Common myeloid progenitor, CD34-positive (primary cell): ENCODE data around the gene DSG2.

Source experiments
- CTCF ChIA-PET: fragments of 350-600 bp; sonication (Branson Sonifier 250); formaldehyde crosslinking; loops from one replicate; lab custom pipeline; 2021; ENCODE audit warnings: antibody characterized with exemption; lab: Charles Lee
- POLR2A ChIA-PET: fragments of 350-600 bp; sonication (Branson Sonifier 250); formaldehyde crosslinking; loops from one replicate; lab custom pipeline; 2021; ENCODE audit warnings: antibody characterized with exemption; lab: Charles Lee
- DNase-seq, 3 donors: peaks; one replicate each; pipeline versions ENCODE4 v3.0.0 to v3.0.0-alpha.2; 2013
- H3K27ac ChIP-seq, 2 experiments: 1 replicate in 1 of 2; 2 replicates in 1 of 2; pipeline ENCODE4 v1.7.0; 2013; ENCODE audit warnings: inconsistent platforms in 2 of 2, low read length in 2 of 2, mild to moderate bottlenecking in 2 of 2, low read depth in 1 of 2, moderate library complexity in 1 of 2; ENCODE audit not compliant: severe bottlenecking in 2 of 2, insufficient read depth in 1 of 2, poor library complexity in 1 of 2
- H3K27me3 ChIP-seq, 5 experiments: replicated peaks in 2 of 5; 1 replicate in 3 of 5; 2 replicates in 2 of 5; pipeline versions ENCODE4 v1.6.1 to v1.7.0; 2013; ENCODE audit warnings: low read length in 4 of 5, mild to moderate bottlenecking in 2 of 5, moderate library complexity in 2 of 5, inconsistent platforms in 1 of 5; ENCODE audit not compliant: insufficient read depth in 5 of 5, control insufficient read depth in 4 of 5
- H3K36me3 ChIP-seq, 4 experiments: 1 replicate in 2 of 4; 2 replicates in 2 of 4; pipeline versions ENCODE4 v1.6.1 to v1.7.0; 2013; ENCODE audit warnings: low read length in 3 of 4, control low read depth in 1 of 4, mild to moderate bottlenecking in 1 of 4; ENCODE audit not compliant: control insufficient read depth in 4 of 4, insufficient read depth in 4 of 4
- H3K4me1 ChIP-seq, 4 experiments: 1 replicate in 3 of 4; 2 replicates in 1 of 4; pipeline versions ENCODE4 v1.6.1 to v1.7.1; 2013; ENCODE audit warnings: low read length in 3 of 4, mild to moderate bottlenecking in 3 of 4, control low read depth in 1 of 4, inconsistent platforms in 1 of 4, moderate library complexity in 1 of 4; ENCODE audit not compliant: control insufficient read depth in 4 of 4, insufficient read depth in 4 of 4; ENCODE audit errors: control extremely low read depth in 1 of 4
- H3K4me3 ChIP-seq, 7 experiments: 1 replicate in 4 of 7; 2 replicates in 3 of 7; pipeline versions ENCODE4 v1.5.1 to v1.7.0; 2013; ENCODE audit warnings: mild to moderate bottlenecking in 7 of 7, low read length in 6 of 7, moderate library complexity in 6 of 7, inconsistent platforms in 2 of 7, low read depth in 2 of 7, control low read depth in 1 of 7; ENCODE audit not compliant: insufficient read depth in 4 of 7, control insufficient read depth in 1 of 7; ENCODE audit errors: extremely low read depth in 1 of 7
- H3K9me3 ChIP-seq, 5 experiments: 1 replicate in 4 of 5; 2 replicates in 1 of 5; pipeline versions ENCODE4 v1.6.1 to v1.7.1; 2013; ENCODE audit warnings: low read length in 4 of 5, mild to moderate bottlenecking in 2 of 5, inconsistent platforms in 1 of 5, low read depth in 1 of 5, moderate library complexity in 1 of 5; ENCODE audit not compliant: control insufficient read depth in 4 of 5, insufficient read depth in 2 of 5; ENCODE audit errors: control extremely low read depth in 1 of 5
- WGBS: methylation state at CpG from one replicate; pipeline ENCODE4 v1.1.5; 2013; ENCODE audit not compliant: insufficient coverage; 5-methylcytosine and 5-hydroxymethylcytosine counted together

DSG2 gene

GRCh38 chr18:31562726-31563125, 64.7 kb downstream of the DSG2 start:
- ChIA-PET POLR2A (interaction anchor here (0.6 kb wide), 1 partner anchor 29 kb away, joined by 3 read pairs; no protein-coding TSS in a partner anchor), CTCF (interaction anchor here (0.8 to 3.0 kb wide), 12 partner anchors 9 to 259 kb away, joined by 3 to 20 read pairs (median 4); no protein-coding TSS in a partner anchor)
- Histone ChIP-seq H3K9me3 (no peaks in the 10 kb centered on the region), H3K4me1 (no peaks in the 10 kb centered on the region), H3K27ac (no peak overlapping the region), H3K4me3 (no peak overlapping the region), H3K36me3 (no peaks in the 10 kb centered on the region), H3K27me3 (no peaks in the 10 kb centered on the region)
- DNase-seq: no peak
- WGBS: 100% methylated on average over 1 of the region's 4 CpGs

GRCh38 chr18:31563778-31564177, 65.8 kb downstream of the DSG2 start:
- CTCF ChIA-PET: interaction anchor here (0.7 to 2.8 kb wide), 12 partner anchors 12 to 166 kb away, joined by 3 to 20 read pairs (median 4); no protein-coding TSS in a partner anchor

GRCh38 chr18:31565345-31565744, 67.4 kb downstream of the DSG2 start:
- WGBS: 93% methylated on average over 2 of the region's 2 CpGs
- Histone ChIP-seq H3K4me1 (no peaks in the 10 kb centered on the region), H3K36me3 (no peaks in the 10 kb centered on the region), H3K27me3 (no peaks in the 10 kb centered on the region), H3K9me3 (no peaks in the 10 kb centered on the region), H3K4me3 (no peak overlapping the region), H3K27ac (no peak overlapping the region)
- ChIA-PET POLR2A (interaction anchor here (0.6 kb wide), 1 partner anchor 53 kb away, joined by 3 read pairs; no protein-coding TSS in a partner anchor), CTCF (interaction anchor here (1.1 to 1.3 kb wide), 2 partner anchors 11 to 15 kb away, joined by 3 to 4 read pairs; no protein-coding TSS in a partner anchor)
- no peak for DNase-seq

More at GRCh38 chr18:31563778-31564177, 65.8 kb downstream of the DSG2 start:
- no peaks in the 10 kb centered on the region for H3K9me3 ChIP-seq
- no peak for DNase-seq
- no peaks in the 10 kb centered on the region for H3K36me3 ChIP-seq
- H3K4me1 ChIP-seq: no peaks in the 10 kb centered on the region
- no peak overlapping the region for H3K4me3 ChIP-seq
- H3K27ac ChIP-seq: no peak overlapping the region
- no peaks in the 10 kb centered on the region for H3K27me3 ChIP-seq
- WGBS: no CpG with 5 or more reads among the region's 1 CpG
- POLR2A ChIA-PET: interaction anchor here (0.6 kb wide), 1 partner anchor 173 kb away, joined by 3 read pairs; no protein-coding TSS in a partner anchor

GRCh38 chr18:31565782-31566512, 68.0 kb downstream of the DSG2 start:
- H3K4me3 ChIP-seq: no peak overlapping the region
- no peaks in the 10 kb centered on the region for H3K27me3 ChIP-seq
- H3K4me1 ChIP-seq: no peaks in the 10 kb centered on the region
- H3K27ac ChIP-seq: no peak overlapping the region
- no peaks in the 10 kb centered on the region for H3K36me3 ChIP-seq
- ChIA-PET CTCF (interaction anchor here (1.1 to 1.5 kb wide), 3 partner anchors 9 to 15 kb away, joined by 3 to 5 read pairs (median 4); no protein-coding TSS in a partner anchor), POLR2A (interaction anchor here (0.6 kb wide), 1 partner anchor 53 kb away, joined by 3 read pairs; no protein-coding TSS in a partner anchor)
- 94% methylated on average over 9 of the region's 10 CpGs for WGBS
- no peaks in the 10 kb centered on the region for H3K9me3 ChIP-seq
- no peak for DNase-seq

- CTCF ChIA-PET: interaction anchor here (1.3 to 1.5 kb wide), 2 partner anchors 9 to 10 kb away, joined by 4 to 5 read pairs; no protein-coding TSS in a partner anchor
- H3K4me3 ChIP-seq: no peak overlapping the region
These were observed 68.8 kb downstream of the DSG2 start for GRCh38 chr18:31566576-31567306.

GRCh38 chr18:31572368-31572767, 74.4 kb downstream of the DSG2 start:
- no peak overlapping the region for H3K27ac ChIP-seq
- no peaks in the 10 kb centered on the region for H3K27me3 ChIP-seq
- CTCF ChIA-PET: interaction anchor here (0.8 to 1.6 kb wide), 4 partner anchors 10 to 131 kb away, joined by 3 to 4 read pairs (median 4); no protein-coding TSS in a partner anchor
- WGBS: 70% methylated on average over 9 of the region's 9 CpGs
- POLR2A ChIA-PET: interaction anchor here (0.8 kb wide), 1 partner anchor 112 kb away, joined by 3 read pairs; the partner anchor contains the start of gene B4GALT6
- peaks cover 0 to 19% (median 8%) of the 10 kb centered on the region in 4 experiments for H3K4me1 ChIP-seq
- no peak for DNase-seq
- H3K36me3 ChIP-seq: no peaks in the 10 kb centered on the region
- H3K9me3 ChIP-seq: no peaks in the 10 kb centered on the region
- H3K4me3 ChIP-seq: no peak overlapping the region

More at GRCh38 chr18:31566576-31567306, 68.8 kb downstream of the DSG2 start:
- no peaks in the 10 kb centered on the region for H3K9me3 ChIP-seq
- H3K4me1 ChIP-seq: peaks cover 0 to 4% (median 2%) of the 10 kb centered on the region in 4 experiments
- WGBS: 77% methylated on average over 3 of the region's 4 CpGs
- no peaks in the 10 kb centered on the region for H3K27me3 ChIP-seq
- no peaks in the 10 kb centered on the region for H3K36me3 ChIP-seq
- DNase-seq: no peak
- H3K27ac ChIP-seq: no peak overlapping the region
- POLR2A ChIA-PET: no interaction called here
